ENCODE results near the gene RAB30. TPM values are rescaled to one million over a fixed set of nuclear protein-coding genes. Genes with fewer than 3 reads are reported as not detected.
A peak's percentile ranks its signal among the peaks of the same experiment; 100 is the strongest.

Gene RAB30
- polyA plus RNA-seq, 1 donor from 2014 or later, result 36.4 TPM

GRCh38 chr11:83027289-83027688 lies 44.4 kb downstream of the RAB30 start:
- peaks cover 3% of the 10 kb centered on the region for H3F3A ChIP-seq (ENCODE audit: insufficient read depth, low read length, poor library complexity, severe bottlenecking)
- H3K9me2 ChIP-seq (ENCODE audit: insufficient read depth, low read length), result no peaks in the 10 kb centered on the region
- TF ChIP-seq REST (IDR thresholded peaks at IDR 0.05; ENCODE audit: borderline replicate concordance) (peak; percentile 1), RAD21 (conservative IDR thresholded peaks at IDR 0.05) (no peak)
- no peak overlapping the region for H3K9ac ChIP-seq (ENCODE audit: low read length)
- peak overlapping the region; percentile 28 for H3K4me3 ChIP-seq (ENCODE audit: low read length)
- H2AFZ ChIP-seq (ENCODE audit: low read depth, low read length), result no peak overlapping the region
- no peaks in the 10 kb centered on the region for H3K36me3 ChIP-seq (ENCODE audit: insufficient read depth, low read length)
- H3K79me2 ChIP-seq (replicated peaks; ENCODE audit: insufficient read depth, low read length), result peaks cover 35% of the 10 kb centered on the region
- H3K9me3 ChIP-seq (ENCODE audit: low read length), result no peaks in the 10 kb centered on the region
- H3K27me3 ChIP-seq (ENCODE audit: insufficient read depth, low read depth, low read length), result no peaks in the 10 kb centered on the region
- H3K27ac ChIP-seq (ENCODE audit: low read length), result peak overlapping the region; percentile 38
- H4K20me1 ChIP-seq (ENCODE audit: insufficient read depth), result no peaks in the 10 kb centered on the region
- H3K4me2 ChIP-seq (ENCODE audit: low read length), result peak overlapping the region; percentile 31

GRCh38 chr11:83026229-83026628 lies 45.5 kb downstream of the RAB30 start:
- Histone ChIP-seq H3K79me2 (replicated peaks; ENCODE audit: insufficient read depth, low read length) (peaks cover 38% of the 10 kb centered on the region), H3K4me3 (ENCODE audit: low read length) (no peak overlapping the region), H3K9ac (ENCODE audit: low read length) (no peak overlapping the region), H3K9me3 (ENCODE audit: low read length) (no peaks in the 10 kb centered on the region), H3K36me3 (ENCODE audit: insufficient read depth, low read length) (no peaks in the 10 kb centered on the region), H3K27me3 (ENCODE audit: insufficient read depth, low read depth, low read length) (no peaks in the 10 kb centered on the region), H3K9me2 (ENCODE audit: insufficient read depth, low read length) (no peaks in the 10 kb centered on the region), H4K20me1 (ENCODE audit: insufficient read depth) (no peaks in the 10 kb centered on the region), H3K27ac (ENCODE audit: low read length) (no peak overlapping the region), H3K4me2 (ENCODE audit: low read length) (no peak overlapping the region), H3F3A (ENCODE audit: insufficient read depth, low read length, poor library complexity, severe bottlenecking) (peaks cover 3% of the 10 kb centered on the region), H2AFZ (ENCODE audit: low read depth, low read length) (no peak overlapping the region)
- TF ChIP-seq CTCF (IDR thresholded peaks at IDR 0.05; ENCODE audit: poor library complexity, severe bottlenecking), result no peak
- TF ChIP-seq RAD21 (conservative IDR thresholded peaks at IDR 0.05), result no peak
- TF ChIP-seq REST (IDR thresholded peaks at IDR 0.05; ENCODE audit: borderline replicate concordance), result no peak
- no peak for TF ChIP-seq SMC3 (conservative IDR thresholded peaks at IDR 0.05; ENCODE audit: poor library complexity)
